Transverse colon (tissue), 4 donors: Measurements from ENCODE around the gene LIPJ.

Source experiments
- CTCF ChIP-seq, 5 experiments: fragments of 200-600 bp in 3 of 5; fragments of 450-650 bp in 2 of 5; sonication (generic) in 3 of 5; IDR thresholded peaks; 1 replicate in 2 of 5; 2 replicates in 3 of 5; pipeline ENCODE4 v1.5.1; 2016 to 2017; ENCODE audit warnings: antibody characterized with exemption in 5 of 5, inconsistent platforms in 3 of 5, mild to moderate bottlenecking in 2 of 5, moderate library complexity in 1 of 5
- EP300 ChIP-seq: sonication (generic); formaldehyde crosslinking; IDR thresholded peaks from one replicate; pipeline ENCODE4 v1.6.1; 2017; ENCODE audit warnings: antibody characterized with exemption, low read depth
- POLR2AphosphoS5 ChIP-seq, 3 donors: sonication (generic); formaldehyde crosslinking; IDR thresholded peaks; one replicate each; pipeline ENCODE4 v1.6.1; 2016; ENCODE audit warnings: antibody characterized with exemption in 3 of 3

GRCh38 chr10:88555190-88555908 is 31.2 kb upstream of the LIPJ start:
- TF ChIP-seq CTCF (IDR thresholded peaks at IDR 0.05) (no peak), POLR2AphosphoS5 (IDR thresholded peaks at IDR 0.05) (no peak), EP300 (no peak)
